H9 (cell line): ENCODE results near the gene KRT27. TPM values are rescaled to one million over a fixed set of nuclear protein-coding genes. Genes with fewer than 3 reads are reported as not detected.

Experiments used
- DNase-seq: peaks from one replicate; pipeline ENCODE4 v3.0.0-alpha.2; 2017
- H2AFZ ChIP-seq: one replicate; pipeline ENCODE4 v1.6.1; 2013; ENCODE audit warnings: mild to moderate bottlenecking, low read length, control low read depth, moderate library complexity
- H2AK5ac ChIP-seq: 2 replicates; pipeline ENCODE4 v1.6.1; 2013; ENCODE audit warnings: low read length, control low read depth, mixed read lengths; ENCODE audit not compliant: insufficient read length
- H2BK120ac ChIP-seq: one replicate; pipeline ENCODE4 v1.6.1; 2013; ENCODE audit warnings: low read depth, mild to moderate bottlenecking, low read length, control low read depth, inconsistent platforms; ENCODE audit not compliant: poor library complexity, severe bottlenecking
- H2BK12ac ChIP-seq: 2 replicates; pipeline ENCODE4 v1.6.1; 2013; ENCODE audit warnings: low read length, control low read depth, mixed read lengths, low read depth; ENCODE audit not compliant: insufficient read length
- H2BK15ac ChIP-seq: 2 replicates; pipeline ENCODE4 v1.6.1; 2013; ENCODE audit warnings: low read depth, low read length, control low read depth
- H2BK20ac ChIP-seq: one replicate; pipeline ENCODE4 v1.6.1; 2013; ENCODE audit warnings: low read depth, mild to moderate bottlenecking, low read length, control low read depth, inconsistent platforms; ENCODE audit not compliant: poor library complexity, severe bottlenecking
- H2BK5ac ChIP-seq: 2 replicates; pipeline ENCODE4 v1.6.1; 2013; ENCODE audit warnings: low read length, control low read depth, mixed read lengths; ENCODE audit not compliant: insufficient read length
- H3K14ac ChIP-seq: 2 replicates; pipeline ENCODE4 v1.6.1; 2013; ENCODE audit warnings: low read length, control low read depth; ENCODE audit not compliant: insufficient read depth
- H3K18ac ChIP-seq: 2 replicates; pipeline ENCODE4 v1.6.1; 2013; ENCODE audit warnings: low read depth, mild to moderate bottlenecking, mixed read lengths, low read length, control low read depth; ENCODE audit not compliant: insufficient read length
- H3K23ac ChIP-seq: 2 replicates; pipeline ENCODE4 v1.6.1; 2013; ENCODE audit warnings: low read length, control low read depth, mixed read lengths, low read depth; ENCODE audit not compliant: insufficient read length
- H3K23me2 ChIP-seq: 2 replicates; pipeline ENCODE4 v1.6.1; 2013; ENCODE audit warnings: low read depth, mild to moderate bottlenecking, mixed read lengths, low read length, control low read depth; ENCODE audit not compliant: insufficient read length, poor library complexity, severe bottlenecking
- H3K27ac ChIP-seq: 2 replicates; pipeline ENCODE4 v1.5.1; 2013; ENCODE audit warnings: low read length, control low read depth, mixed read lengths, low read depth; ENCODE audit not compliant: insufficient read length
- H3K27me3 ChIP-seq: 2 replicates; pipeline ENCODE4 v1.6.1; 2013; ENCODE audit warnings: low read length, control low read depth, inconsistent platforms; ENCODE audit not compliant: insufficient read depth
- H3K4ac ChIP-seq: 2 replicates; pipeline ENCODE4 v1.6.1; 2013; ENCODE audit warnings: low read depth, mild to moderate bottlenecking, control low read depth, inconsistent platforms, low read length, moderate library complexity
- H3K4me1 ChIP-seq: 2 replicates; pipeline ENCODE4 v1.6.1; 2013; ENCODE audit warnings: low read length, control low read depth, inconsistent platforms; ENCODE audit not compliant: insufficient read depth
- H3K4me2 ChIP-seq: 2 replicates; pipeline ENCODE4 v1.6.1; 2013; ENCODE audit warnings: low read length, control low read depth, mixed read lengths; ENCODE audit not compliant: insufficient read length, insufficient read depth
- H3K56ac ChIP-seq: 2 replicates; pipeline ENCODE4 v1.6.1; 2013; ENCODE audit warnings: low read depth, mild to moderate bottlenecking, mixed read lengths, low read length, control low read depth; ENCODE audit not compliant: insufficient read length
- H3K79me1 ChIP-seq: 2 replicates; pipeline ENCODE4 v1.6.1; 2013; ENCODE audit warnings: low read depth, mild to moderate bottlenecking, moderate library complexity, low read length, control low read depth, inconsistent platforms; ENCODE audit not compliant: insufficient read depth, poor library complexity, severe bottlenecking
- H3K79me2 ChIP-seq: 2 replicates; pipeline ENCODE4 v1.6.1; 2013; ENCODE audit warnings: low read length, control low read depth, inconsistent platforms; ENCODE audit not compliant: insufficient read depth
- H3K9ac ChIP-seq: 2 replicates; pipeline ENCODE4 v1.6.1; 2013; ENCODE audit warnings: low read length, control low read depth, mixed read lengths; ENCODE audit not compliant: insufficient read length; ENCODE audit errors: extremely low read depth
- H3K9me3 ChIP-seq: one replicate; pipeline ENCODE4 v1.6.1; 2013; ENCODE audit warnings: low read depth, low read length, inconsistent platforms; ENCODE audit not compliant: control insufficient read depth
- H3T11ph ChIP-seq: one replicate; pipeline ENCODE4 v1.6.1; 2013; ENCODE audit warnings: mild to moderate bottlenecking, low read length, control low read depth, inconsistent platforms
- H4K20me1 ChIP-seq: one replicate; pipeline ENCODE4 v1.6.1; 2013; ENCODE audit not compliant: control insufficient read depth, insufficient read length, insufficient read depth
- H4K5ac ChIP-seq: 2 replicates; pipeline ENCODE4 v1.6.1; 2013; ENCODE audit warnings: low read depth, mild to moderate bottlenecking, mixed read lengths, low read length, control low read depth; ENCODE audit not compliant: insufficient read length
- H4K8ac ChIP-seq: replicated peaks from 2 replicates; pipeline ENCODE4 v1.6.1; 2013; ENCODE audit warnings: low read length, control low read depth, mixed read lengths, low read depth; ENCODE audit not compliant: insufficient read length
- H4K91ac ChIP-seq: 2 replicates; pipeline ENCODE4 v1.6.1; 2013; ENCODE audit warnings: low read depth, mild to moderate bottlenecking, moderate library complexity, mixed read lengths, low read length, control low read depth; ENCODE audit not compliant: insufficient read length
- H3K27ac Mint-ChIP-seq, 3 experiments: 2 replicates in 2 of 3; 3 replicates in 1 of 3; pipeline ENCODE4 v1.8.0; 2020 to 2021; ENCODE audit warnings: mixed read lengths in 3 of 3, mild to moderate bottlenecking in 1 of 3, moderate library complexity in 1 of 3
- H3K27me3 Mint-ChIP-seq: 2 replicates; pipeline ENCODE4 v1.8.0; 2021; ENCODE audit warnings: low read depth, mild to moderate bottlenecking, moderate library complexity, mixed read lengths
- H3K36me3 Mint-ChIP-seq, 3 experiments: 2 replicates in 2 of 3; 3 replicates in 1 of 3; pipeline ENCODE4 v1.8.0; 2020 to 2021; ENCODE audit warnings: low read depth in 3 of 3, mixed read lengths in 3 of 3; ENCODE audit not compliant: insufficient read depth in 1 of 3
- H3K4me1 Mint-ChIP-seq, 2 experiments: 2 replicates each; pipeline ENCODE4 v1.8.0; 2020; ENCODE audit warnings: mixed read lengths in 2 of 2
- H3K4me3 Mint-ChIP-seq, 2 experiments: 2 replicates in 1 of 2; 3 replicates in 1 of 2; pipeline ENCODE4 v1.8.0; 2020 to 2021; ENCODE audit warnings: mild to moderate bottlenecking in 2 of 2, mixed read lengths in 2 of 2, moderate library complexity in 1 of 2
- H3K9me3 Mint-ChIP-seq, 2 experiments: 2 replicates in 1 of 2; 3 replicates in 1 of 2; pipeline ENCODE4 v1.8.0; 2020; ENCODE audit warnings: mild to moderate bottlenecking in 2 of 2, mixed read lengths in 2 of 2, moderate library complexity in 1 of 2
- CTCF ChIP-seq: fragments of 200-600 bp; sonication (generic); conservative IDR thresholded peaks from 3 replicates; pipeline ENCODE4 v1.8.0; 2021; ENCODE audit warnings: antibody characterized with exemption, mild to moderate bottlenecking
- WGBS: extraction: QIAGEN DNeasy Blood & Tissue Kit; methylation state at CpG from one replicate; pipeline ENCODE4 v1.1.7; 2013; ENCODE audit warnings: missing lambda C conversion rate, low lambda C conversion rate, mixed read lengths; ENCODE audit not compliant: insufficient read length; ENCODE audit errors: extremely low coverage; 5-methylcytosine and 5-hydroxymethylcytosine counted together
- total RNA-seq: library from RNA; stranded (reverse); gene quantifications from 2 replicates; pipeline ENCODE4 v1.2.1, GENCODE V29; 2021

KRT27 gene
- total RNA-seq, 1 experiment from 2014 or later = not detected

- Histone ChIP-seq H2AFZ (no peak overlapping the region), H2BK15ac (no peak overlapping the region), H4K20me1 (no peaks in the 10 kb centered on the region), H2BK5ac (no peak overlapping the region), H3T11ph (no peak overlapping the region), H3K4ac (no peak overlapping the region), H3K79me2 (no peaks in the 10 kb centered on the region), H2BK20ac (no peak overlapping the region), H3K23ac (no peak overlapping the region), H3K9ac (no peak overlapping the region), H2AK5ac (no peak overlapping the region), H3K4me2 (no peak overlapping the region), H4K91ac (no peak overlapping the region), H3K4me1 (no peaks in the 10 kb centered on the region), H3K27me3 (no peaks in the 10 kb centered on the region), H3K14ac (no peak overlapping the region), H2BK12ac (no peak overlapping the region), H4K5ac (no peak overlapping the region), H3K79me1 (no peaks in the 10 kb centered on the region), H3K56ac (no peak overlapping the region), H2BK120ac (no peak overlapping the region), H3K18ac (no peak overlapping the region), H4K8ac (no peak overlapping the region), H3K23me2 (no peaks in the 10 kb centered on the region), H3K9me3 (no peaks in the 10 kb centered on the region), H3K27ac (no peak overlapping the region)
- peaks cover 28% of the 10 kb centered on the region for H3K27me3 Mint-ChIP-seq
- no peaks in the 10 kb centered on the region for H3K4me1 Mint-ChIP-seq
- no peak overlapping the region for H3K4me3 Mint-ChIP-seq
- no peak for TF ChIP-seq CTCF
- peaks cover 10 to 24% of the 10 kb centered on the region in 2 experiments; a peak in 4 of 5 replicates for H3K9me3 Mint-ChIP-seq
- peak overlapping the region in 1 of 3 experiments; percentile 73; a peak in 1 of 7 replicates for H3K27ac Mint-ChIP-seq
- no peak for DNase-seq
- no CpG with 5 or more reads among the region's 4 CpGs for WGBS
- no peaks in the 10 kb centered on the region; a peak in 1 of 7 replicates for H3K36me3 Mint-ChIP-seq
Observed at GRCh38 chr17:40738553-40738952, 43.8 kb downstream of the KRT27 start.
